K562 (cell line): ENCODE results near the gene SNCB. TPM values are rescaled to one million over a fixed set of nuclear protein-coding genes. Genes with fewer than 3 reads are reported as not detected.
A peak's percentile ranks its signal among the peaks of the same experiment; 100 is the strongest.

Experiments
- CBX5 ChIP-seq: IDR thresholded peaks from 2 replicates; pipeline ENCODE4 v1.6.1; 2014; ENCODE audit warnings: low read depth, borderline replicate concordance
- COPS2 ChIP-seq: fragments of 450-650 bp; conservative IDR thresholded peaks from 2 replicates; pipeline ENCODE4 v1.6.1; 2016; ENCODE audit warnings: mild to moderate bottlenecking, moderate library complexity
- CREB3L1 ChIP-seq: fragments of 450-650 bp; IDR thresholded peaks from 2 replicates; pipeline ENCODE4 v1.6.1; 2014; ENCODE audit warnings: low read depth, mild to moderate bottlenecking, moderate library complexity, borderline replicate concordance
- CTCFL ChIP-seq: IDR thresholded peaks from 2 replicates; pipeline ENCODE4 v1.6.1; 2011; ENCODE audit warnings: borderline replicate concordance, low read depth, mild to moderate bottlenecking, moderate library complexity, low read length; ENCODE audit not compliant: insufficient read depth, poor library complexity, severe bottlenecking
- E2F6 ChIP-seq, 2 experiments: IDR thresholded peaks; 2 replicates each; pipeline ENCODE4 v1.6.1; 2011; ENCODE audit warnings: borderline replicate concordance in 1 of 2, control low read depth in 1 of 2, low read depth in 1 of 2, low read length in 1 of 2, mild to moderate bottlenecking in 1 of 2, mixed read lengths in 1 of 2, moderate library complexity in 1 of 2; ENCODE audit not compliant: insufficient read depth in 1 of 2, insufficient read length in 1 of 2, poor library complexity in 1 of 2, severe bottlenecking in 1 of 2; ENCODE audit errors: extremely low read depth in 1 of 2
- KAT2B ChIP-seq: IDR thresholded peaks from one replicate; pipeline ENCODE4 v1.6.1; 2012; ENCODE audit warnings: low read depth, mild to moderate bottlenecking, control low read depth, inconsistent platforms, low read length, moderate library complexity
- KAT7 ChIP-seq: sonication (generic); formaldehyde crosslinking; IDR thresholded peaks from 2 replicates; pipeline ENCODE4 v1.8.0; 2022; ENCODE audit warnings: missing genetic modification reagents, mild to moderate bottlenecking, borderline replicate concordance
- MCM7 ChIP-seq, 2 experiments: fragments of 450-650 bp; IDR thresholded peaks; 2 replicates each; pipeline ENCODE4 v1.6.1; 2016 to 2018
- MNT ChIP-seq, 2 experiments: fragments of 450-650 bp; conservative IDR thresholded peaks; 2 replicates each; pipeline ENCODE4 v1.6.1; 2017; ENCODE audit warnings: mild to moderate bottlenecking in 2 of 2, moderate library complexity in 2 of 2
- NFXL1 ChIP-seq: fragments of 450-650 bp; formaldehyde crosslinking; IDR thresholded peaks from 2 replicates; pipeline ENCODE4 v1.4.0; 2021; ENCODE audit warnings: mild to moderate bottlenecking
- NONO ChIP-seq, 2 experiments: fragments of 200-400 bp in 1 of 2; fragments of 450-650 bp in 1 of 2; formaldehyde crosslinking in 1 of 2; IDR thresholded peaks; 2 replicates each; pipeline ENCODE4 v1.6.1; 2017; ENCODE audit warnings: low read depth in 2 of 2, mild to moderate bottlenecking in 2 of 2, moderate library complexity in 2 of 2, low read length in 1 of 2
- POLR2H ChIP-seq: IDR thresholded peaks from 2 replicates; pipeline ENCODE4 v1.6.1; 2016; ENCODE audit warnings: missing genetic modification characterization, low read depth, mild to moderate bottlenecking, control low read depth, missing compliant biosample characterization, moderate library complexity
- PTBP1 ChIP-seq: fragments of 200-400 bp; formaldehyde crosslinking; IDR thresholded peaks from 2 replicates; pipeline ENCODE4 v1.6.1; 2017; ENCODE audit warnings: low read depth, low read length
- RB1 ChIP-seq: fragments of 450-650 bp; IDR thresholded peaks from 2 replicates; pipeline ENCODE4 v1.6.1; 2017; ENCODE audit warnings: low read depth, mild to moderate bottlenecking
- SMAD4 ChIP-seq: fragments of 250-450 bp; sonication (Bioruptor Pico); conservative IDR thresholded peaks from 2 replicates; pipeline ENCODE4 v1.8.0; 2021; ENCODE audit warnings: inconsistent platforms, mild to moderate bottlenecking, moderate library complexity
- STAG1 ChIP-seq: sonication (generic); formaldehyde crosslinking; IDR thresholded peaks from 2 replicates; pipeline ENCODE4 v1.5.0; 2020; ENCODE audit warnings: missing genetic modification reagents, borderline replicate concordance
- SUPT5H ChIP-seq: fragments of 450-650 bp; IDR thresholded peaks from 2 replicates; pipeline ENCODE4 v1.6.1; 2016
- YY1 ChIP-seq, 3 experiments: IDR thresholded peaks; 2 replicates each; pipeline ENCODE4 v1.6.1; 2011; ENCODE audit warnings: low read length in 2 of 3, mild to moderate bottlenecking in 2 of 3, moderate library complexity in 2 of 3, borderline replicate concordance in 1 of 3, control low read depth in 1 of 3, low read depth in 1 of 3; ENCODE audit not compliant: insufficient read depth in 3 of 3, insufficient replicate concordance in 2 of 3, control insufficient read depth in 1 of 3, insufficient read length in 1 of 3; ENCODE audit errors: extremely low read depth in 1 of 3
- ZNF212 ChIP-seq: fragments of 450-650 bp; formaldehyde crosslinking; IDR thresholded peaks from 2 replicates; pipeline ENCODE4 v1.4.0; 2020; ENCODE audit warnings: mild to moderate bottlenecking
- ZNF253 ChIP-seq: fragments of 250-450 bp; sonication (Bioruptor Pico); conservative IDR thresholded peaks from 2 replicates; pipeline ENCODE4 v1.6.1; 2021; ENCODE audit warnings: mild to moderate bottlenecking
- ZNF717 ChIP-seq: fragments of 250-450 bp; sonication (Bioruptor Pico); IDR thresholded peaks from 2 replicates; pipeline ENCODE4 v1.5.0; 2021
- polyA plus RNA-seq, 8 experiments: library from polyadenylated mRNA; depleted of rRNA in 4 of 8; stranded (reverse) in 5 of 8; unstranded in 3 of 8; fragments of >200 nt; fragmentation: Nextera tagmentation in 2 of 8; fragmentation: Illumina TruSeq in 1 of 8; extraction: Ambion mirVana in 2 of 8; extraction: Trizol in 1 of 8; gene quantifications; 2 replicates each; pipeline versions ENCODE4 v1.2.1 to v1.2.3, GENCODE V29; 2011 to 2014; ENCODE audit warnings: inconsistent platforms in 1 of 8, missing spikeins in 1 of 8
- total RNA-seq, 7 experiments: library from RNA; depleted of rRNA in 6 of 7; stranded (reverse); fragments of >200 nt in 6 of 7; fragmentation: Illumina TruSeq in 2 of 7; extraction: Trizol in 2 of 7; gene quantifications; 2 replicates each; pipeline versions ENCODE4 v1.2.1 to v1.2.3, GENCODE V29; 2011 to 2021; ENCODE audit warnings: low replicate concordance in 1 of 7

Gene SNCB
- total and polyA plus RNA-seq, 9 of the 15 experiments (the other 6 are each of a cell fraction or from before 2014, with no cell fraction given): not detected

- TF ChIP-seq COPS2 (no peak), YY1 (IDR thresholded peaks at IDR 0.05; ENCODE audit: borderline replicate concordance in 1 of 3, control insufficient read depth in 1 of 3, extremely low read depth in 1 of 3, insufficient read depth in 3 of 3, insufficient read length in 1 of 3, insufficient replicate concordance in 2 of 3, low read depth in 1 of 3, low read length in 2 of 3) (peak in 1 of 3 experiments; percentile 12), ZNF253 (CRISPR knock-in tag) (no peak), KAT2B (no peak), RB1 (peak; percentile 81; the same call in 1 of the 2 replicates), NONO (IDR thresholded peaks at IDR 0.05; ENCODE audit: low read depth in 2 of 2, low read length in 1 of 2) (no peak), CTCFL (peak; percentile 95), ZNF212 (no peak), NFXL1 (no peak), SMAD4 (0 out of 2 replicates have a peak, but pooled peaks have one; percentile 58), E2F6 (IDR thresholded peaks at IDR 0.05; ENCODE audit: borderline replicate concordance in 1 of 2, extremely low read depth in 1 of 2, insufficient read depth in 1 of 2, insufficient read length in 1 of 2, low read depth in 1 of 2, low read length in 1 of 2, poor library complexity in 1 of 2, severe bottlenecking in 1 of 2) (peak in 1 of 2 experiments; percentile 70), PTBP1 (0 out of 2 replicates have a peak, but pooled peaks have one; percentile 41), MCM7 (IDR thresholded peaks at IDR 0.05) (no peak), MNT (conservative IDR thresholded peaks at IDR 0.05) (0 out of 4 replicates have a peak, but pooled peaks of 1 of the 2 experiments have one; percentile 22), POLR2H (tag) (no peak), SUPT5H (no peak), KAT7 (CRISPR knock-in tag) (no peak), STAG1 (CRISPR knock-in tag) (no peak), CBX5 (no peak), CREB3L1 (no peak), ZNF717 (CRISPR knock-in tag) (no peak)
Measured at GRCh38 chr5:176609724-176610434, 20.5 kb downstream of the SNCB start, which contains the start of gene GPRIN1 (continued).
